Uterus (tissue), 4 donors: ENCODE data around the gene PPP6R2. TPM values are rescaled to one million over a fixed set of nuclear protein-coding genes. Genes with fewer than 3 reads are reported as not detected.
"Not testable (repeated sequence)": the region's sequence is repeated elsewhere in the genome, so short reads cannot be mapped to it uniquely, and the experiment has no call there.

ENCODE experiments used
- DNase-seq, 2 donors: peaks; one replicate each; pipeline ENCODE4 v3.0.0-alpha.2; 2019 to 2020
- H3K27ac ChIP-seq, 2 donors: fragments of 200-600 bp; sonication (generic); 1 replicate in 1 of 2; 2 replicates in 1 of 2; pipeline ENCODE4 v1.5.1; 2016 to 2018
- H3K27me3 ChIP-seq, 2 donors: fragments of 200-600 bp; sonication (generic); one replicate each; pipeline ENCODE4 v1.5.1; 2018 to 2019; ENCODE audit warnings: control low read depth in 1 of 2
- H3K36me3 ChIP-seq, 2 donors: fragments of 200-600 bp; sonication (generic); one replicate each; pipeline ENCODE4 v1.5.1; 2019; ENCODE audit warnings: control low read depth in 1 of 2
- H3K4me1 ChIP-seq, 2 donors: fragments of 200-600 bp; sonication (generic); one replicate each; pipeline ENCODE4 v1.5.1; 2018 to 2019; ENCODE audit warnings: control low read depth in 1 of 2
- H3K4me3 ChIP-seq, 2 donors: fragments of 200-600 bp; sonication (generic); 1 replicate in 1 of 2; 2 replicates in 1 of 2; pipeline ENCODE4 v1.5.1; 2018 to 2019; ENCODE audit warnings: mild to moderate bottlenecking in 1 of 2
- H3K9me3 ChIP-seq, 2 donors: fragments of 200-600 bp; sonication (generic); one replicate each; pipeline ENCODE4 v1.5.1; 2019; ENCODE audit warnings: control low read depth in 1 of 2
- POLR2A ChIP-seq, 2 donors: fragments of 450-650 bp; IDR thresholded peaks; one replicate each; pipeline ENCODE4 v1.6.1; 2016; ENCODE audit warnings: antibody characterized with exemption in 2 of 2, mild to moderate bottlenecking in 1 of 2, moderate library complexity in 1 of 2
- intact Hi-C: fragments of 100-400 bp; cut with DNase I; formaldehyde crosslinking; loops from one replicate; pipeline ENCODE4 v1.15.1; 2023; ENCODE audit warnings: low total_unique reads
- total RNA-seq, 4 donors: library from RNA; depleted of rRNA in 3 of 4; stranded (reverse); fragments of >200 nt in 3 of 4; gene quantifications; one replicate each; pipeline versions ENCODE4 v1.1.0 to v1.2.4, GENCODE V29; 2014 to 2023
- TF ChIP-seq, protein P1 (sequence below), 4 experiments: fragments of 200-600 bp in 2 of 4; fragments of 450-650 bp in 2 of 4; sonication (generic) in 2 of 4; IDR thresholded peaks; one replicate each; pipeline ENCODE4 v1.5.1; 2016 to 2019; ENCODE audit warnings: antibody characterized with exemption in 4 of 4, mild to moderate bottlenecking in 2 of 4, moderate library complexity in 1 of 4
- donor health status: DM: yes; HTN: yes; CAD: no.

Gene PPP6R2
- total RNA-seq, 4 donors from 2014 or later = 42.4 to 73.1 (median 47.2) TPM

DNA sequence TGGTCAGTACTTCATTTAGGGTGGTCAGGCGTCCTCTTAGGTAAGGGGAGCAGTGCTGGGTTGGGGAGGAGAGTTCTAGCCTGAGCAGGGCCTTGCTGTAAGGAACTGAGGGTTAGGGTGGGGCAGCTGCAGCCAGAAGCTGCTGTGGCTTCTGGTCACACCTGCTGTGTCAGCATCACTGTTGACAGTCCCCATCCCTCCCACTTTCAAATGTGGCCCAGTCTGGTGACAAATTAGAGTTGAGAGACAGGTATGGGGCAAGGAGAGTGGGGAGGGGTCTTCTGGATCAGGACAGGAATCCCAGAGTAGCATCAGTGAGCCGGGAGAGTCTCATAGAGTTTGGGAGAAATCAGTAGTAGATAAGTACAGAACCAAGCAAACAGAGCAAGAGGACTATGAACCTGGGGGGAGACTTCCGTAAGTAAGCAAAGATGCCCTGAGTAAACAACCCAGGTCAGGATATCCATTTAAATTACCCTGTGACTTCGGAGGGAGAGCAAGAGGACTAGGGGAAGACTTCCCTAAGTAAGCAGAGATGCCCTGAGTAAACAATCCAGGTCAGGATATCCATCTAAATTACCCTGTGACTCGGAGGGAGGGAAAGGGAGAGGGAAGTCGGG, 53.7 kb downstream of the PPP6R2 start:
- no peak overlapping the region for H3K27ac ChIP-seq
- no peaks in the 10 kb centered on the region for H3K4me1 ChIP-seq
- H3K36me3 ChIP-seq = no peaks in the 10 kb centered on the region
- DNase-seq = no peak
- no peak overlapping the region for H3K4me3 ChIP-seq
- TF ChIP-seq, protein P1, sequence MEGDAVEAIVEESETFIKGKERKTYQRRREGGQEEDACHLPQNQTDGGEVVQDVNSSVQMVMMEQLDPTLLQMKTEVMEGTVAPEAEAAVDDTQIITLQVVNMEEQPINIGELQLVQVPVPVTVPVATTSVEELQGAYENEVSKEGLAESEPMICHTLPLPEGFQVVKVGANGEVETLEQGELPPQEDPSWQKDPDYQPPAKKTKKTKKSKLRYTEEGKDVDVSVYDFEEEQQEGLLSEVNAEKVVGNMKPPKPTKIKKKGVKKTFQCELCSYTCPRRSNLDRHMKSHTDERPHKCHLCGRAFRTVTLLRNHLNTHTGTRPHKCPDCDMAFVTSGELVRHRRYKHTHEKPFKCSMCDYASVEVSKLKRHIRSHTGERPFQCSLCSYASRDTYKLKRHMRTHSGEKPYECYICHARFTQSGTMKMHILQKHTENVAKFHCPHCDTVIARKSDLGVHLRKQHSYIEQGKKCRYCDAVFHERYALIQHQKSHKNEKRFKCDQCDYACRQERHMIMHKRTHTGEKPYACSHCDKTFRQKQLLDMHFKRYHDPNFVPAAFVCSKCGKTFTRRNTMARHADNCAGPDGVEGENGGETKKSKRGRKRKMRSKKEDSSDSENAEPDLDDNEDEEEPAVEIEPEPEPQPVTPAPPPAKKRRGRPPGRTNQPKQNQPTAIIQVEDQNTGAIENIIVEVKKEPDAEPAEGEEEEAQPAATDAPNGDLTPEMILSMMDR (IDR thresholded peaks at IDR 0.05) = no peak
- TF ChIP-seq POLR2A (IDR thresholded peaks at IDR 0.05) = no peak
- intact Hi-C loops = no loop called here
- H3K9me3 ChIP-seq = no peaks in the 10 kb centered on the region
- H3K27me3 ChIP-seq = no peaks in the 10 kb centered on the region

DNA sequence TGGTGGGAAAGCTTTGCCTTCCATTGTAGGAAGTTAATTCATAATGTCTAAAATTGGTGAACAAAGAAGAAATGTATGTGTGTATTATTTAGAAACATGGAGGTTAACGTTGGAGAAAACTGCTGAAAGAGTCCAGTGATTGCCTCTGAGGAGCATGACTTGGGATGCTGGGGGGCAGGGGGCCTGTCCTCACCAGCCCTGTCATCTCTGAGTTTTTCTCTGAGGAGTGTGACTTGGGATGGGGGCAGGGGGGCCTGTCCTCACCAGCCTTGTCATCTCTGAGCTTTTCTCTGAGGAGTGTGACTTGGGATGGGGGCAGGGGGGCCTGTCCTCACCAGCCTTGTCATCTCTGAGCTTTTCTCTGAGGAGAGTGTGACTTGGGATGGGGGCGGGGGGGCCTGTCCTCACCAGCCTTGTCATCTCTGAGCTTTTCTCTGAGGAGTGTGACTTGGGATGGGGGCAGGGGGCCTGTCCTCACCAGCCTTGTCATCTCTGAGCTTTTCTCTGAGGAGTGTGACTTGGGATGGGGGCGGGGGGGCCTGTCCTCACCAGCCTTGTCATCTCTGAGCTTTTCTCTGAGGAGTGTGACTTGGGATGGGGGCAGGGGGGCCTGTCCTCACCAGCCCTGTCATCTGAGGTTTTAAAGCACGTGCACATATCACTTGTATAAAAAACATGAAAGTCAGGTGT, 54.4 kb downstream of the PPP6R2 start:
- DNase-seq, H3K9me3 ChIP-seq, H3K27me3 ChIP-seq, intact Hi-C loops, H3K4me1 ChIP-seq, H3K4me3 ChIP-seq, H3K36me3 ChIP-seq, H3K27ac ChIP-seq: not testable (repeated sequence)

DNA sequence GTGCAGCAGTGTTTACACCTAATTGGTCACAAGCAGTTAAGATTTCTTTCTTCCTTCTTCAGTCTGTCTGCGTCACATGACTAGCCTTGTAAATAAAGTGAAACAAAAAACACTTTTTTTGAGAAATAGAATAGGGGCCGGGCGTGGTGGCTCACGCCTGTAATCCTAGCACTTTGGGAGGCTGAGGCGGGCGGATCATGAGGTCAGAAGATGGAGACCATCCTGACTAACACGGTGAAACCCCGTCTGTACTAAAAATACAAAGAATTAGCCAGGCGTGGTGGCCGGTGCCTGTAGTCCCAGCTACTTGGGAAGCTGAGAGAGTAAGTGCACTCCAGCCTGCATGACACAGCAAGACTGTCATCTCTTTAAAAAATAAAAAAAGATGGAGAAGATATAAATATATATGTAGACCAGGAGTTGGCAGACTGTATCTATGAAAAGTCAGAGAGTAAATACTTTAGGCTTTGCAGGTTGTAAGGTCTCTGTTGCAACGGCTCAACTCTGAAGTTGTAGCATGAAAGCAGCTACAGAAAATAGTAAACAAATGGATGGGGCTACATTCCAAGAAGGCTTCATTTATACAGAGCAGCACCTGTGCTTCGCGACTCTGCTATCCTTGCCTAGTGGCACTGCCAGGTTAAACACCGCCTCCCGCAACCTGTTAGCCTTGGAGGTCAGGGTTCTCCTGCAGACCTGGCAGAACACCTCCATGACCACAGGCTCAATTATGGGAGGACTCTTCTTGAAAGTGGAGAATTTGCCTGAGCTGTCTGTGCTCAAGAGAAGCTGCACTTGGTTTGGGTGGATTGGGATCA, 55.9 kb downstream of the PPP6R2 start:
- no peak for TF ChIP-seq POLR2A (IDR thresholded peaks at IDR 0.05)
- TF ChIP-seq, protein P1 (IDR thresholded peaks at IDR 0.05) = no peak
- H3K27ac ChIP-seq = no peak overlapping the region

DNA sequence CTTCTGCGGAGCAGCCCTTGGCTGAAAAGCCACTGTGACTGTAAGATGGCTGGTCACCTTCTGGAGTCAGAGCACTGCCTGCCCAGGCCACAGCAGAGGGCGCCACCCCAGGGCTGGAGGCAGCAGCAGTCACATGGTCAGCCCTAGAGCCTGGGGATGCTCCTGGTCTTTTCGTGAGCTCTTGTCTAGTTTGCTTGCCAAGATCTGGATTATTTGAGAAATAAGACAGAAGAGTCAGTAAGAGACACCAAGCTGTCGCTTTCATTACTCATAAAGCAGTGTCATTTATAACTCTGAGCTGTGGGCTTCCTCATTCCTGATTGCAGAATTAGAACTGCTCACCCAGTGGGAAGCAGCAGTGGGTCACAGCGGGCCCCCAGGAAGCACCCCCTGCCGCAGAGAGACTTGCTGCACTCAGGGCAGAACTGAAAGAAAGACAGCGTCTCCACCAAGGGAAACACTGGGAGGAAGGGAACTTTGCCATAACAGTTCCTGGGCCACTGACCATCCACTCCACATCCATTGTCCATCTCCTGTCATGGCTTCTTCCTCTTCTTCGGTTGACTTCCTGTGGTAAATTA, 56.7 kb downstream of the PPP6R2 start:
- no peaks in the 10 kb centered on the region for H3K27me3 ChIP-seq
- no peaks in the 10 kb centered on the region for H3K9me3 ChIP-seq
- no peak for TF ChIP-seq POLR2A (IDR thresholded peaks at IDR 0.05)
- TF ChIP-seq, protein P1 (IDR thresholded peaks at IDR 0.05) = peak in 1 of 4 experiments; percentile 11
- intact Hi-C loops = no loop called here
- no peak overlapping the region for H3K4me3 ChIP-seq
- no peaks in the 10 kb centered on the region for H3K36me3 ChIP-seq
- no peaks in the 10 kb centered on the region for H3K4me1 ChIP-seq
- DNase-seq = no peak
- no peak overlapping the region for H3K27ac ChIP-seq

More for the DNA sequence above, 55.9 kb downstream of the PPP6R2 start:
- Histone ChIP-seq H3K4me3 (no peak overlapping the region), H3K27me3 (no peaks in the 10 kb centered on the region), H3K9me3 (no peaks in the 10 kb centered on the region), H3K4me1 (no peaks in the 10 kb centered on the region), H3K36me3 (no peaks in the 10 kb centered on the region)
- intact Hi-C loops = no loop called here
- DNase-seq = no peak

DNA sequence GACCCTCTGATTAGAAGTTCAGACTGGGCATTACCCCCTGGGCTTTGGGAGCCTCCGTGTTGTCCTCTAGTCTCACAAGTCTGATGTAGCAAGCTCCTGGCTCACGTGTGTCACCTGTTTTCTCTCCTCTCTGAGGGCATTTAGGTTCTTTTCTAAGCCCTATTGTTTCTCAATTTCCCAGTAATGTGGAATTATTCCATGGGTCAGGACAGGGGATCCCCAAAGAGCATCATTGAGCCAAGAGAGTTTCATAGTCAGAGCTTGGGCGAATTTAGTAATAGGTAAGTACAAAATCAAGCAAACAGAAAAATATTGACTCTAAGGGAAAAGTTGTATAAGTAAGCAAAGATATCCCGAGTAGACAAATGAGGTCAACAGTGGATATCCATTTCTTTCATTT, 57.3 kb downstream of the PPP6R2 start:
- TF ChIP-seq POLR2A (IDR thresholded peaks at IDR 0.05) = no peak
- TF ChIP-seq, protein P1 (IDR thresholded peaks at IDR 0.05) = no peak
- DNase-seq = no peak
- no peak overlapping the region for H3K27ac ChIP-seq
- no peak overlapping the region for H3K4me3 ChIP-seq
- H3K36me3 ChIP-seq = no peaks in the 10 kb centered on the region
- H3K27me3 ChIP-seq = no peaks in the 10 kb centered on the region
- H3K9me3 ChIP-seq = no peaks in the 10 kb centered on the region
- intact Hi-C loops = no loop called here
- H3K4me1 ChIP-seq = no peaks in the 10 kb centered on the region
